WTC11 (cell line): ENCODE measurements around the gene MEGF10.

Experiments used
- CREB1 ChIP-seq: sonication (generic); formaldehyde crosslinking; IDR thresholded peaks from 2 replicates; pipeline ENCODE4 v1.8.0; 2023; ENCODE audit warnings: mild to moderate bottlenecking, missing genetic modification reagents
- CREM ChIP-seq: sonication (generic); formaldehyde crosslinking; IDR thresholded peaks from 2 replicates; pipeline ENCODE4 v1.8.1; 2022; ENCODE audit warnings: mild to moderate bottlenecking, missing genetic modification reagents, moderate library complexity
- RELA ChIP-seq: sonication (generic); formaldehyde crosslinking; IDR thresholded peaks from 2 replicates; pipeline ENCODE4 v1.8.1; 2022; ENCODE audit warnings: missing genetic modification reagents, mild to moderate bottlenecking, borderline replicate concordance
- TP53 ChIP-seq: sonication (generic); formaldehyde crosslinking; IDR thresholded peaks from 2 replicates; pipeline ENCODE4 v1.8.1; 2023; ENCODE audit warnings: mild to moderate bottlenecking, missing genetic modification reagents
- ZNF263 ChIP-seq: sonication (generic); formaldehyde crosslinking; IDR thresholded peaks from 2 replicates; pipeline ENCODE4 v1.8.1; 2022; ENCODE audit warnings: low read depth, mild to moderate bottlenecking, moderate library complexity, missing genetic modification reagents
- ZNF416 ChIP-seq: fragments of 250-450 bp; sonication (Bioruptor Pico); IDR thresholded peaks from 2 replicates; pipeline ENCODE4 v1.9.0; 2021; ENCODE audit warnings: mild to moderate bottlenecking, inconsistent platforms
- ZNF671 ChIP-seq: fragments of 250-450 bp; sonication (Bioruptor Pico); IDR thresholded peaks from 2 replicates; pipeline ENCODE4 v1.8.0; 2021; ENCODE audit warnings: mild to moderate bottlenecking
- TF ChIP-seq, protein P1 (sequence below): fragments of 200-600 bp; IDR thresholded peaks from 2 replicates; pipeline ENCODE4 v1.8.0; 2022; ENCODE audit warnings: antibody characterized with exemption

DNA sequence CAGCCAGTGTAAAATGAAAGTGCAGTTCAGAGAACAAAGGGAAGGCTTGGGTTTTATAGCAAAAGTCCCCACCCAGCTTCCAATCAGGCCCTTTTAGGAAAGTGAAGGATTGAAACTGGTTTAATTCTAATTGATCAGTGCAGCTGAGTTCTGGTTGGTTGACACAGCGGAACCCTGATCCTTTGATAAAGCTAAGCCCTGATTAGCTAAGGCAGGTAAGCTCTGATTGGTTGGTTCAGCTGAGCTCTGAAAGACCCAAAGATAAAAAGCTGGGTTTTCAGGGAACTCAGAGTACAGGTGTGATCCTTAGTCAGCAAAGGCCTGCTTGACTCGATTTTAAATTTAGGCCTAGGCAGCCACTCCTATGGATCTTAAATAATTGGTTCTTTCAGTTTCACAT, 156.0 kb downstream of the MEGF10 start:
- TF ChIP-seq CREB1 (no peak), ZNF671 (CRISPR knock-in tag) (no peak), RELA (no peak), TP53 (CRISPR knock-in tag) (no peak), ZNF416 (CRISPR knock-in tag) (no peak), CREM (CRISPR knock-in tag) (no peak), ZNF263 (no peak)
- TF ChIP-seq, protein P1, sequence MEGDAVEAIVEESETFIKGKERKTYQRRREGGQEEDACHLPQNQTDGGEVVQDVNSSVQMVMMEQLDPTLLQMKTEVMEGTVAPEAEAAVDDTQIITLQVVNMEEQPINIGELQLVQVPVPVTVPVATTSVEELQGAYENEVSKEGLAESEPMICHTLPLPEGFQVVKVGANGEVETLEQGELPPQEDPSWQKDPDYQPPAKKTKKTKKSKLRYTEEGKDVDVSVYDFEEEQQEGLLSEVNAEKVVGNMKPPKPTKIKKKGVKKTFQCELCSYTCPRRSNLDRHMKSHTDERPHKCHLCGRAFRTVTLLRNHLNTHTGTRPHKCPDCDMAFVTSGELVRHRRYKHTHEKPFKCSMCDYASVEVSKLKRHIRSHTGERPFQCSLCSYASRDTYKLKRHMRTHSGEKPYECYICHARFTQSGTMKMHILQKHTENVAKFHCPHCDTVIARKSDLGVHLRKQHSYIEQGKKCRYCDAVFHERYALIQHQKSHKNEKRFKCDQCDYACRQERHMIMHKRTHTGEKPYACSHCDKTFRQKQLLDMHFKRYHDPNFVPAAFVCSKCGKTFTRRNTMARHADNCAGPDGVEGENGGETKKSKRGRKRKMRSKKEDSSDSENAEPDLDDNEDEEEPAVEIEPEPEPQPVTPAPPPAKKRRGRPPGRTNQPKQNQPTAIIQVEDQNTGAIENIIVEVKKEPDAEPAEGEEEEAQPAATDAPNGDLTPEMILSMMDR = no peak
